ENCODE data around the gene CLCN7. TPM values are rescaled to one million over a fixed set of nuclear protein-coding genes. Genes with fewer than 3 reads are reported as not detected.

Gene CLCN7
- total RNA-seq, 1 donor from 2014 or later, result 45.3 TPM

GRCh38 chr16:1457489-1458245, 17.2 kb downstream of the CLCN7 start:
- peaks cover 80% of the 10 kb centered on the region for H3K36me3 ChIP-seq
- H3K9me3 ChIP-seq (replicated peaks), result no peaks in the 10 kb centered on the region
- no peak for TF ChIP-seq CTCF (IDR thresholded peaks at IDR 0.05; ENCODE audit: borderline replicate concordance)
- H3K4me3 ChIP-seq, result no peak overlapping the region
- no peaks in the 10 kb centered on the region for H3K4me1 ChIP-seq
- no peaks in the 10 kb centered on the region for H3K27me3 ChIP-seq (ENCODE audit: low read depth)
- intact Hi-C loops (cut with micrococcal nuclease), result no loop called here
- no peak for DNase-seq
- H3K27ac ChIP-seq (replicated peaks), result no peak overlapping the region

DNA sequence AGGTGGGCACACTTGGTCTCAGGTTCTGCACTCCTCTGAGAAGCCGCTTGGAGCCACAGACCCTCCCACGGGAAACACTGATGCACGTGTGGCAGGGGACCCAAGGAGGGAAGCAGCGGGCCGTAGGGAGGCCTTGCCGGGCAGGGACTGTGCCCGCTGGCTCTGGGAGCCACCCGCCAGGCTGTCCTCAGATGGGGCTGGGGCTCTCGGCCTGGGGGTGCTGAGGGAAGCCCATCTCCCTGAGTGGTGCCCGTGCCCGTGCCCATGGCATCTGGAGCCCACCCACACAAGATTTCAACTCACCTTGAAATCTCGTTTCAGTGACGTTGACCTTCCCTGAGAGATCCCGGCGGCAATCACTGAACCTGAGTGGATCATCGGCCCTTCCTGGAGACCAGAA, 17.9 kb downstream of the CLCN7 start:
- no peak overlapping the region for H3K27ac ChIP-seq (replicated peaks)
- intact Hi-C loops (cut with micrococcal nuclease), result no loop called here

GRCh38 chr16:1455190-1456171, 19.3 kb downstream of the CLCN7 start:
- no peak overlapping the region for H3K27ac ChIP-seq (replicated peaks)
- no peak for TF ChIP-seq CTCF (IDR thresholded peaks at IDR 0.05; ENCODE audit: borderline replicate concordance)
- no peaks in the 10 kb centered on the region for H3K27me3 ChIP-seq (ENCODE audit: low read depth)
- intact Hi-C loops (cut with micrococcal nuclease), result no loop called here
- no peak overlapping the region for H3K4me3 ChIP-seq
- H3K36me3 ChIP-seq, result peaks cover 89% of the 10 kb centered on the region
- no peaks in the 10 kb centered on the region for H3K4me1 ChIP-seq
- no peak for DNase-seq
- H3K9me3 ChIP-seq (replicated peaks), result no peaks in the 10 kb centered on the region

More for the DNA sequence above, 17.9 kb downstream of the CLCN7 start:
- Histone ChIP-seq H3K4me3 (no peak overlapping the region), H3K4me1 (no peaks in the 10 kb centered on the region), H3K27me3 (ENCODE audit: low read depth) (no peaks in the 10 kb centered on the region), H3K36me3 (peaks cover 87% of the 10 kb centered on the region), H3K9me3 (replicated peaks) (no peaks in the 10 kb centered on the region)
- no peak for TF ChIP-seq CTCF (IDR thresholded peaks at IDR 0.05; ENCODE audit: borderline replicate concordance)
- no peak for DNase-seq

GRCh38 chr16:1454561-1454960, 20.3 kb downstream of the CLCN7 start:
- Histone ChIP-seq H3K27me3 (ENCODE audit: low read depth) (no peaks in the 10 kb centered on the region), H3K9me3 (replicated peaks) (no peaks in the 10 kb centered on the region), H3K27ac (replicated peaks) (no peak overlapping the region), H3K4me3 (no peak overlapping the region), H3K36me3 (peaks cover 92% of the 10 kb centered on the region), H3K4me1 (no peaks in the 10 kb centered on the region)
- DNase-seq, result no peak
- intact Hi-C loops (cut with micrococcal nuclease), result no loop called here
- TF ChIP-seq CTCF (IDR thresholded peaks at IDR 0.05; ENCODE audit: borderline replicate concordance), result no peak

DNA sequence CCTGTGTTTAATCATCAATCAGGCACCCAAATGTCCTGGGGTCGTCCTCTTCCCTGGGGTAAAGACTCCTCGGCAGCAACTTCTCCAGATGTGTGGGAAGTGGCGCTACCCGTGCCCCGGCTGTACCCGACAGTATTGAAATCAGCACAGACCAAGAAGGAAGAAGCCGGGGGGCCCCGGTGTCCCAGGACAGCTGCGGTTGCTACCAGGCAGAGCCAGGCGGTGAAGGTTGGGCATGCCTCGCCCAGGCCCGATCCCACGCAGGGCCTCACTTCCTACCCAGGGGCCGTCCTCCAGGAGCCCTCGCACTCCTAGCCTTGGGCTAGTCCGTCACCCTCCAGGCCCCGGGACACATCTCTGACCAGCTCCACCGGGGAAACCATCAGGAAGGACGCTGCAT, 21.5 kb downstream of the CLCN7 start:
- H3K27me3 ChIP-seq (ENCODE audit: low read depth), result no peaks in the 10 kb centered on the region
- no peak for DNase-seq
- intact Hi-C loops (cut with micrococcal nuclease), result no loop called here
- H3K36me3 ChIP-seq, result peaks cover 98% of the 10 kb centered on the region
- no peak overlapping the region for H3K27ac ChIP-seq (replicated peaks)
- H3K4me3 ChIP-seq, result no peak overlapping the region
- no peaks in the 10 kb centered on the region for H3K4me1 ChIP-seq
- no peaks in the 10 kb centered on the region for H3K9me3 ChIP-seq (replicated peaks)
- no peak for TF ChIP-seq CTCF (IDR thresholded peaks at IDR 0.05; ENCODE audit: borderline replicate concordance)
